DND-41 (cell line): Measurements from ENCODE around the gene NRXN3.

Source experiments
- ATAC-seq: fragments of 200-7000 bp; cut with Tn5 transposase; 3 replicates; pipeline ENCODE4 v1.9.1; 2021; ENCODE audit warnings: low read depth; ENCODE audit not compliant: insufficient read depth
- DNase-seq: peaks from one replicate; pipeline ENCODE4 v3.0.0-alpha.2; 2020
- H2AFZ ChIP-seq: 2 replicates; pipeline ENCODE4 v1.6.0; 2012; ENCODE audit warnings: low read depth, low read length
- H3K27ac ChIP-seq: 2 replicates; pipeline ENCODE4 v1.5.1; 2012; ENCODE audit warnings: low read length, inconsistent platforms
- H3K27me3 ChIP-seq: fragments of 200-600 bp; sonication (generic); 2 replicates; pipeline ENCODE4 v1.6.0; 2012; ENCODE audit warnings: low read length, mild to moderate bottlenecking, inconsistent platforms; ENCODE audit not compliant: insufficient read depth, poor library complexity
- H3K36me3 ChIP-seq: 2 replicates; pipeline ENCODE4 v1.5.1; 2012; ENCODE audit warnings: low read length, inconsistent platforms; ENCODE audit not compliant: insufficient read depth
- H3K4me1 ChIP-seq: 2 replicates; pipeline ENCODE4 v1.5.1; 2012; ENCODE audit warnings: mild to moderate bottlenecking, low read length; ENCODE audit not compliant: insufficient read depth
- H3K4me2 ChIP-seq: 2 replicates; pipeline ENCODE4 v1.6.0; 2012; ENCODE audit warnings: mild to moderate bottlenecking, moderate library complexity, low read length, inconsistent platforms; ENCODE audit not compliant: insufficient read depth
- H3K4me3 ChIP-seq, 2 experiments: fragments of 200-600 bp in 1 of 2; shearing (Covaris generic) in 1 of 2; 2 replicates each; pipeline ENCODE4 v1.5.1; 2012 to 2016; ENCODE audit warnings: inconsistent platforms in 2 of 2, low read length in 2 of 2, mild to moderate bottlenecking in 2 of 2, low read depth in 1 of 2, moderate library complexity in 1 of 2
- H3K79me2 ChIP-seq: 2 replicates; pipeline ENCODE4 v1.6.0; 2012; ENCODE audit warnings: low read length, inconsistent platforms; ENCODE audit not compliant: insufficient read depth
- H3K9ac ChIP-seq: 2 replicates; pipeline ENCODE4 v1.6.0; 2012; ENCODE audit warnings: low read depth, mild to moderate bottlenecking, inconsistent platforms, low read length, moderate library complexity
- H3K9me3 ChIP-seq: 2 replicates; pipeline ENCODE4 v1.5.1; 2012; ENCODE audit warnings: low read length, moderate library complexity, mild to moderate bottlenecking, inconsistent platforms; ENCODE audit not compliant: insufficient read depth, severe bottlenecking
- H4K20me1 ChIP-seq: 2 replicates; pipeline ENCODE4 v1.6.0; 2012; ENCODE audit warnings: low read length; ENCODE audit not compliant: insufficient read depth
- EZH2 ChIP-seq: IDR thresholded peaks from 3 replicates; pipeline ENCODE4 v1.6.1; 2012; ENCODE audit warnings: borderline replicate concordance, low read depth, mild to moderate bottlenecking, moderate library complexity, low read length, inconsistent platforms; ENCODE audit not compliant: severe bottlenecking
- TF ChIP-seq, protein P1 (sequence below): IDR thresholded peaks from 2 replicates; pipeline ENCODE4 v1.5.1; 2012; ENCODE audit warnings: borderline replicate concordance, low read length, moderate library complexity, mild to moderate bottlenecking; ENCODE audit not compliant: poor library complexity, severe bottlenecking; ENCODE audit errors: extremely low read depth

Gene NRXN3

DNA sequence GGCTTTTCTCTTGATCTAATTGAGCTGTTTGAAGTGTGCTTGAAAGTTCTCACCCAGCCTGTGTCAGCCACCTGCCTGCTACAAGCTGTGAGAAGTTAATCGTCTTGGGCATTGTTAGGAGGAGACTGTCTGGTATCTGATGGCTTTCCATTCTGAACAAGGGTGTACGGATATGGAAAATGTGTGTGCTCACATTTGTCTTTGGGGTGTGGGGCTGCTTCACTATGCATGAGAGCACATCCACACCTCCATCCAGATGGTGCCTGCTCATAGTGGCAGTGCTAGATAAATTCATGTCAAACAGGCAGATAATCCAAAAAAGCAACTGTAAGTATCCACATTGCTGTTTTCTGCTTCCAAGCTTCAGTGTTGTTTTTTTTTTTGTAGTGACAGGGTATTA, 1578.9 kb downstream of the NRXN3 start:
- no peak overlapping the region for H2AFZ ChIP-seq
- DNase-seq (no peak), ATAC-seq (no peak)
- no peaks in the 10 kb centered on the region for H4K20me1 ChIP-seq
- no peaks in the 10 kb centered on the region for H3K9me3 ChIP-seq
- peaks cover 2% of the 10 kb centered on the region for H3K4me1 ChIP-seq
- H3K27ac ChIP-seq, result no peak overlapping the region
- no peaks in the 10 kb centered on the region for H3K36me3 ChIP-seq
- no peaks in the 10 kb centered on the region for H3K27me3 ChIP-seq
- no peak overlapping the region for H3K9ac ChIP-seq
- H3K4me3 ChIP-seq, result no peak overlapping the region
- TF ChIP-seq EZH2, result no peak
- TF ChIP-seq, protein P1, sequence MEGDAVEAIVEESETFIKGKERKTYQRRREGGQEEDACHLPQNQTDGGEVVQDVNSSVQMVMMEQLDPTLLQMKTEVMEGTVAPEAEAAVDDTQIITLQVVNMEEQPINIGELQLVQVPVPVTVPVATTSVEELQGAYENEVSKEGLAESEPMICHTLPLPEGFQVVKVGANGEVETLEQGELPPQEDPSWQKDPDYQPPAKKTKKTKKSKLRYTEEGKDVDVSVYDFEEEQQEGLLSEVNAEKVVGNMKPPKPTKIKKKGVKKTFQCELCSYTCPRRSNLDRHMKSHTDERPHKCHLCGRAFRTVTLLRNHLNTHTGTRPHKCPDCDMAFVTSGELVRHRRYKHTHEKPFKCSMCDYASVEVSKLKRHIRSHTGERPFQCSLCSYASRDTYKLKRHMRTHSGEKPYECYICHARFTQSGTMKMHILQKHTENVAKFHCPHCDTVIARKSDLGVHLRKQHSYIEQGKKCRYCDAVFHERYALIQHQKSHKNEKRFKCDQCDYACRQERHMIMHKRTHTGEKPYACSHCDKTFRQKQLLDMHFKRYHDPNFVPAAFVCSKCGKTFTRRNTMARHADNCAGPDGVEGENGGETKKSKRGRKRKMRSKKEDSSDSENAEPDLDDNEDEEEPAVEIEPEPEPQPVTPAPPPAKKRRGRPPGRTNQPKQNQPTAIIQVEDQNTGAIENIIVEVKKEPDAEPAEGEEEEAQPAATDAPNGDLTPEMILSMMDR, result no peak
- H3K4me2 ChIP-seq, result no peak overlapping the region
- H3K79me2 ChIP-seq, result no peaks in the 10 kb centered on the region

DNA sequence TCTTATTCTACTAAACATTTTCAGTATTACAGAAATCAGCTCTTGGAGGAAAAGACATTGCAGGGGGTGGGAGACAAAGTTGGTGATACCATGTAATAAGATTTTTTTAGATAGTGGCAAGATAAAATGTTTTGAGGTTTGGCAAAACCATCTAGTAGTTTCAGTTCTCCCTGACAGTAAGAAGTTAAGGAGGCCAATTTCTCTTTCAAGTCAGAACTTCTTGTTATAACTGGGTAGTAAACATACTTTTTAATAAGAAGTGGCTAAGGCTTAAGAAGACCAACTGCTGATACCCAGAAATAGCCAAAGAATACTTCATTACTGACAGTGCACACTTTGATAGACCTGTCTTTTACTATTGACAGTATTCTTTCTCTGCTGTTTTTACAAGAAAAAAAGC, 1588.8 kb downstream of the NRXN3 start:
- H4K20me1 ChIP-seq, result no peaks in the 10 kb centered on the region
- no peak overlapping the region for H3K4me3 ChIP-seq
- no peaks in the 10 kb centered on the region for H3K79me2 ChIP-seq
- peaks cover 32% of the 10 kb centered on the region for H3K4me1 ChIP-seq
- TF ChIP-seq, protein P1, result no peak
- TF ChIP-seq EZH2, result no peak
- H3K9me3 ChIP-seq, result no peaks in the 10 kb centered on the region
- H3K27ac ChIP-seq, result no peak overlapping the region
- H3K4me2 ChIP-seq, result no peak overlapping the region
- H2AFZ ChIP-seq, result no peak overlapping the region
- ATAC-seq (peak; percentile 83), DNase-seq (no peak)
- H3K36me3 ChIP-seq, result no peaks in the 10 kb centered on the region
- no peak overlapping the region for H3K9ac ChIP-seq
- no peaks in the 10 kb centered on the region for H3K27me3 ChIP-seq

DNA sequence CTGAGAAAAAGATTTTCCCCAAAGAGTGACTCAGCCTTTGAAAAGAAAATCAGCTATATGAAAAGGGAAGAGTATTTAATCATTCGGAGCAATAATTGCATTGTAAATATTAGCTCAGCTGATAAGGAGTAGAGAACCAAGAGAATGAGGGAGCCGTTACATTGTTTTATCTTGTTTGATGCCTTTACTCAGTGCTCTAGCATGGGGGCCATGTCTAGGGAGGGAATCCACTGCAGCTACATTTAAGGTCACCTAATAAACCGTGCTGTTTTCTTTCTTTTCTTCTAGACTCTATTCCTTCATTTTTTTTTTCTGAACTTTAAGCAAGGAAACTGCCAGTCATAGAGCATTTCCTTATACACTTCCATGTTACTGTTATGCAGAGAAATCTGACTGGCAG, 1594.2 kb downstream of the NRXN3 start:
- no peak for TF ChIP-seq EZH2
- TF ChIP-seq, protein P1, result no peak
- Histone ChIP-seq H3K9ac (no peak overlapping the region), H3K9me3 (no peaks in the 10 kb centered on the region), H3K4me2 (no peak overlapping the region), H3K4me1 (peaks cover 20% of the 10 kb centered on the region), H2AFZ (no peak overlapping the region), H3K36me3 (no peaks in the 10 kb centered on the region), H3K79me2 (no peaks in the 10 kb centered on the region), H3K27ac (no peak overlapping the region), H4K20me1 (no peaks in the 10 kb centered on the region), H3K27me3 (no peaks in the 10 kb centered on the region), H3K4me3 (no peak overlapping the region)
- no peak for ATAC-seq
- DNase-seq, result no peak

DNA sequence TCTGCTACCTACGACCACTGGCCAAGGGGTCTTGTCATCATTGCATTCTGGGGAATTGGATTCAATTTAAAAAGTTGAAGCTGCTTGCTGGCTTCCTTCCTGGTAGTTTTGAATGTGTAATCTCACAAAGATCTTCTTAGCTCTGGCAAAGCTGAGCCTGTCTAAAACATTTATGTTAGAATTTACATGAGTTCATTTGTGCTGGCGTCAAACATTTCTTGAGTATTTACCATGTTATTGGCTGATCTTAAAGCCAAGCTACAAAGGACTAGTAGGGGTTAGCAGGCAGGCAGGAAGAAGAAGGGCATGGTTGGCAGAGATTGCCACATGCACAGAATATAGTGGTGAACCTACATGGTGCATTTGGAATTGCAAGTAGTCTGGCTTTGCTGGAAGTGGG, 1596.3 kb downstream of the NRXN3 start:
- no peak overlapping the region for H3K4me3 ChIP-seq
- no peaks in the 10 kb centered on the region for H3K27me3 ChIP-seq
- DNase-seq, result no peak
- no peaks in the 10 kb centered on the region for H3K79me2 ChIP-seq
- ATAC-seq, result no peak
- no peaks in the 10 kb centered on the region for H3K9me3 ChIP-seq
- no peak overlapping the region for H2AFZ ChIP-seq
- H3K36me3 ChIP-seq, result no peaks in the 10 kb centered on the region
- H3K9ac ChIP-seq, result no peak overlapping the region
- H3K4me1 ChIP-seq, result no peaks in the 10 kb centered on the region
- no peak overlapping the region for H3K27ac ChIP-seq
- H4K20me1 ChIP-seq, result no peaks in the 10 kb centered on the region
- TF ChIP-seq EZH2, result no peak
- TF ChIP-seq, protein P1, result no peak
- no peak overlapping the region for H3K4me2 ChIP-seq
